NT2/D1 (cell line): ENCODE measurements around the gene SLC2A3.
"Not testable (repeated sequence)": the region's sequence is repeated elsewhere in the genome, so short reads cannot be mapped to it uniquely, and the experiment has no call there.

Source experiments
- YY1 ChIP-seq: IDR thresholded peaks from 2 replicates; pipeline ENCODE4 v1.6.1; 2011; ENCODE audit not compliant: insufficient read length, insufficient read depth
- ZNF274 ChIP-seq: IDR thresholded peaks from 2 replicates; pipeline ENCODE4 v1.6.1; 2011; ENCODE audit warnings: mild to moderate bottlenecking, low read depth, low read length

- TF ChIP-seq ZNF274, YY1: not testable (repeated sequence)
Measured at GRCh38 chr12:7906303-7906702, 29.7 kb downstream of the SLC2A3 start.
